Thymus (tissue), 11 donors: ENCODE measurements around the gene CSRP2. TPM values are rescaled to one million over a fixed set of nuclear protein-coding genes. Genes with fewer than 3 reads are reported as not detected.

Experiments
- DNase-seq, 9 donors: peaks; one replicate each; pipeline ENCODE4 v3.0.0-alpha.2; 2013; ENCODE audit warnings: low spot score in 9 of 9, low read depth in 6 of 9, missing footprints in 1 of 9
- H3K27ac ChIP-seq, 2 donors: one replicate each; pipeline ENCODE4 v1.5.1; 2013; ENCODE audit warnings: control low read depth in 1 of 2, low read depth in 1 of 2, low read length in 1 of 2, mild to moderate bottlenecking in 1 of 2, moderate library complexity in 1 of 2
- H3K27me3 ChIP-seq, 2 donors: one replicate each; pipeline ENCODE4 v1.5.1; 2013; ENCODE audit warnings: low read length in 1 of 2; ENCODE audit not compliant: control insufficient read depth in 2 of 2, insufficient read depth in 1 of 2
- H3K36me3 ChIP-seq, 2 donors: one replicate each; pipeline ENCODE4 v1.5.1; 2013; ENCODE audit warnings: low read length in 1 of 2, mild to moderate bottlenecking in 1 of 2, moderate library complexity in 1 of 2; ENCODE audit not compliant: control insufficient read depth in 2 of 2, insufficient read depth in 2 of 2
- H3K4me1 ChIP-seq, 2 donors: one replicate each; pipeline ENCODE4 v1.5.1; 2013; ENCODE audit warnings: low read length in 2 of 2; ENCODE audit not compliant: control insufficient read depth in 2 of 2, insufficient read depth in 2 of 2
- H3K4me3 ChIP-seq, 2 donors: one replicate each; pipeline ENCODE4 v1.5.1; 2013; ENCODE audit warnings: low read length in 2 of 2, control low read depth in 1 of 2, mild to moderate bottlenecking in 1 of 2
- H3K9me3 ChIP-seq, 2 donors: one replicate each; pipeline ENCODE4 v1.5.1; 2013; ENCODE audit warnings: low read length in 1 of 2, mild to moderate bottlenecking in 1 of 2; ENCODE audit not compliant: control insufficient read depth in 2 of 2, insufficient read depth in 1 of 2
- WGBS: extraction: QIAGEN DNeasy Blood & Tissue Kit; methylation state at CpG from one replicate; pipeline ENCODE4 v1.1.7; 2013; 5-methylcytosine and 5-hydroxymethylcytosine counted together
- polyA plus RNA-seq: library from polyadenylated mRNA; stranded (reverse); fragments of 200-250 nt; gene quantifications from one replicate; pipeline ENCODE4 v1.2.3, GENCODE V29; 2013
- total RNA-seq: library from RNA; stranded (reverse); fragments of 120-200 nt; gene quantifications from one replicate; pipeline ENCODE4 v1.2.4, GENCODE V29; 2013
- donor health status: healthy.

Gene CSRP2
- total and polyA plus RNA-seq, 2 donors = 51.8 to 91.8 TPM

GRCh38 chr12:76919383-76920171 lies 40.8 kb upstream of the CSRP2 start:
- Histone ChIP-seq H3K4me3 (no peak overlapping the region), H3K27me3 (no peaks in the 10 kb centered on the region), H3K4me1 (peaks cover 7 to 15% of the 10 kb centered on the region in 2 donors), H3K9me3 (no peaks in the 10 kb centered on the region), H3K27ac (peak overlapping the region in 1 of 2 donors; percentile 8), H3K36me3 (no peaks in the 10 kb centered on the region)
- 82% methylated on average over 9 of the region's 9 CpGs for WGBS
- DNase-seq = peak in 1 of 9 donors; percentile 9

- DNase-seq = no peak
- H3K27ac ChIP-seq = no peak overlapping the region
- no peaks in the 10 kb centered on the region for H3K27me3 ChIP-seq
- no peak overlapping the region for H3K4me3 ChIP-seq
- H3K4me1 ChIP-seq = peaks cover 7 to 15% of the 10 kb centered on the region in 2 donors
- no peaks in the 10 kb centered on the region for H3K9me3 ChIP-seq
- H3K36me3 ChIP-seq = no peaks in the 10 kb centered on the region
Measured at GRCh38 chr12:76916170-76916540, 37.3 kb upstream of the CSRP2 start.

GRCh38 chr12:76915361-76916169 lies 36.7 kb upstream of the CSRP2 start:
- Histone ChIP-seq H3K36me3 (no peaks in the 10 kb centered on the region), H3K27me3 (no peaks in the 10 kb centered on the region), H3K27ac (no peak overlapping the region), H3K4me3 (no peak overlapping the region), H3K4me1 (peaks cover 4 to 11% of the 10 kb centered on the region in 2 donors), H3K9me3 (no peaks in the 10 kb centered on the region)
- 88% methylated on average over 6 of the region's 6 CpGs for WGBS
- DNase-seq = no peak

- Histone ChIP-seq H3K36me3 (no peaks in the 10 kb centered on the region), H3K4me3 (no peak overlapping the region), H3K9me3 (no peaks in the 10 kb centered on the region), H3K27me3 (no peaks in the 10 kb centered on the region), H3K4me1 (no peaks in the 10 kb centered on the region), H3K27ac (no peak overlapping the region)
- WGBS = 96% methylated on average over 2 of the region's 2 CpGs
- DNase-seq = no peak
Measured at GRCh38 chr12:76914102-76914859, 35.5 kb upstream of the CSRP2 start.

GRCh38 chr12:76909290-76909689 lies 30.5 kb upstream of the CSRP2 start:
- DNase-seq = no peak

GRCh38 chr12:76908303-76909017 lies 29.6 kb upstream of the CSRP2 start:
- Histone ChIP-seq H3K4me3 (no peak overlapping the region), H3K27me3 (no peaks in the 10 kb centered on the region), H3K4me1 (no peaks in the 10 kb centered on the region), H3K9me3 (no peaks in the 10 kb centered on the region), H3K27ac (no peak overlapping the region), H3K36me3 (no peaks in the 10 kb centered on the region)
- 80% methylated on average over 6 of the region's 6 CpGs for WGBS
- DNase-seq = no peak

More at GRCh38 chr12:76909290-76909689, 30.5 kb upstream of the CSRP2 start:
- H3K9me3 ChIP-seq = no peaks in the 10 kb centered on the region
- whole genome bisulfite sequencing = 95% methylated on average over 4 of the region's 4 CpGs
- H3K4me3 ChIP-seq = no peak overlapping the region
- no peaks in the 10 kb centered on the region for H3K36me3 ChIP-seq
- H3K27ac ChIP-seq = no peak overlapping the region
- H3K27me3 ChIP-seq = no peaks in the 10 kb centered on the region
- H3K4me1 ChIP-seq = no peaks in the 10 kb centered on the region

- peaks cover 8 to 11% of the 10 kb centered on the region in 2 donors for H3K4me1 ChIP-seq
- peak in 1 of 9 donors; percentile 59 for DNase-seq
- WGBS = 6% methylated on average over 4 of the region's 4 CpGs
- no peaks in the 10 kb centered on the region for H3K27me3 ChIP-seq
- H3K27ac ChIP-seq = no peak overlapping the region
- H3K9me3 ChIP-seq = no peaks in the 10 kb centered on the region
- H3K36me3 ChIP-seq = no peaks in the 10 kb centered on the region
- H3K4me3 ChIP-seq = no peak overlapping the region
Measured at GRCh38 chr12:76901628-76902380, 23.0 kb upstream of the CSRP2 start.

GRCh38 chr12:76899522-76899921 lies 20.7 kb upstream of the CSRP2 start:
- WGBS = 97% methylated on average over 2 of the region's 2 CpGs
- no peaks in the 10 kb centered on the region for H3K27me3 ChIP-seq
- H3K4me3 ChIP-seq = no peak overlapping the region
- H3K27ac ChIP-seq = no peak overlapping the region
- H3K9me3 ChIP-seq = peaks cover 0 to 2% of the 10 kb centered on the region in 2 donors
- no peaks in the 10 kb centered on the region for H3K36me3 ChIP-seq
- DNase-seq = no peak
- H3K4me1 ChIP-seq = peaks cover 8 to 11% of the 10 kb centered on the region in 2 donors
